GM19328 (cell line): Measurements from ENCODE around the gene OR4X2.
"Not testable (repeated sequence)": the region's sequence is repeated elsewhere in the genome, so short reads cannot be mapped to it uniquely, and the experiment has no call there.

Source experiments
- ATAC-seq: cut with Tn5 transposase; IDR thresholded peaks from one replicate; pipeline ENCODE4 v1.9.1; 2021; ENCODE audit warnings: mild to moderate bottlenecking, moderate library complexity; ENCODE audit not compliant: unreplicated experiment

Gene OR4X2, protein sequence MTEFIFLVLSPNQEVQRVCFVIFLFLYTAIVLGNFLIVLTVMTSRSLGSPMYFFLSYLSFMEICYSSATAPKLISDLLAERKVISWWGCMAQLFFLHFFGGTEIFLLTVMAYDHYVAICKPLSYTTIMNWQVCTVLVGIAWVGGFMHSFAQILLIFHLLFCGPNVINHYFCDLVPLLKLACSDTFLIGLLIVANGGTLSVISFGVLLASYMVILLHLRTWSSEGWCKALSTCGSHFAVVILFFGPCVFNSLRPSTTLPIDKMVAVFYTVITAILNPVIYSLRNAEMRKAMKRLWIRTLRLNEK

DNA sequence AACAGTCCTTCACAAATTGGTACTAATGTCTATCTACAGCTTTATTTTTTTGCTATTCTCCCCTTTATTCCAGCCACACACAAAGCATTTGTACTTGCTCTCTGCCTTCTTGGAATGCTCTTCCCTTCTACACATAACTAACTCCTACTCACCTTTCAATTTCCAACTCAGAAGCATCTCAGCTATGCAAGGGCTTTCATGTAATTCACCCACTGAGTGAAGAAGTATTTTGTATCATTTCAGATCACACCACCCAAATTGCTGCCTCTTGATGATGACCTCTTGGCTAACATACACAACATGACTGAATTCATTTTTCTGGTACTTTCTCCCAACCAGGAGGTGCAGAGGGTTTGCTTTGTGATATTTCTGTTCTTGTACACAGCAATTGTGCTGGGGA is at the start of gene OR4X2:
TSS of gene OR4X2 (plus strand) at position 301 of the 400 bp plus-strand sequence. CDS start at position 301, 0 bp downstream.
- no peak for ATAC-seq

DNA sequence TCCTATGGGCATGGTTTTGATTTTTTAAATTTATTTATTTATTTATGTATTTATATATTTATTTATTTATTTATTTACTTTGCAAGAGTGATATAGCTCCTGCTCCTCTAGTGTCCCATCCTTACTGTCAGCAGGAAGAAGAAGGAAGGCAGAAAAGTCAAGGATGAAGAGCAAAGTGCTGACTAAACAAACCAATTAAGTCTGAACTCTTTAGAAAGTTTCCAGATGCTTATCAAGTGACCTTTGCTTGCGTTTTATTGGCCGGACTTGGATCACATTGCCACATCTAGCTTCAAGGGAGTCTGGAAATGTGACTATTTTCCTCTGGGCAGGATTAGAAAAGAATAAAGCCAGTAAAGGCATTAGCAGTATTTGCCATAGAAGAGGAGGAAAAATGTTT is 37.0 kb upstream of the OR4X2 start:
- ATAC-seq, result no peak

DNA sequence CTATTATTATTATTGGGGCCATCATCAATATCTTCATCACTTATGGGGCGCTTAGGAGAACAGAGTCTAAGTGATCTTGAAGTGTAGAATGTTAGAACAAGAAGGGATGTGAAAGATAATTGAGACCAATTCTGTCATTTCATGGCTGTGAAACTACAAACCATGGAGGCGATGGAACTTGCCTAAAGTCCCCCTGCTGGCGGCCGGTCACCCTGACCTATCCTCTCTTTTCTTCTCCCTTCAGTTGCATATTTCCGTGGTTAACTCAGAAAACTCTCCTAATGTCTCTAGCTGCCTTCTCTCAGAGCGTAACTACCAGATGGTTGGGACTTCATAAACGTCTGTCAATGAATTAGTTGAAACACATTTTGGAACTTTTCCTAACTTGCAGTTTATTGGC is 34.9 kb upstream of the OR4X2 start:
- ATAC-seq, result no peak

DNA sequence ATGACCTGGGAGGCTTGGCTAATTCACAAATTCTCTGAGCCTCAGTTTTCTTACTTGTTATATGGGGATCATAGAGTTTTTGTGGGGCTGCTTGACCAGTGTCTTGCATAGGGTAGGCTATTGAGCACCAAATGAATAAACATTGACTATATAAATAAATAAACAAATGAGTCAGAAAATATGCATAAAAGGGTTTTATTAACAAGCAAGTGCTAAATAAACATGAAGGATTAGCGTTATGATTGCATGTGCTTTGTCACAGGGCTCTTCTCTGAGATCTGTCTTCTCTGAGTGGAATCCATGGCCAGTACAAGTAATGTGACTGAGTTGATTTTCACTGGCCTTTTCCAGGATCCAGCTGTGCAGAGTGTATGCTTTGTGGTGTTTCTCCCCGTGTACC is 28.4 kb upstream of the OR4X2 start, which contains the start of gene OR4B1:
TSS of gene OR4B1 (plus strand) at position 301 of the 400 bp plus-strand sequence. CDS start at position 301, 0 bp downstream.
- no peak for ATAC-seq

DNA sequence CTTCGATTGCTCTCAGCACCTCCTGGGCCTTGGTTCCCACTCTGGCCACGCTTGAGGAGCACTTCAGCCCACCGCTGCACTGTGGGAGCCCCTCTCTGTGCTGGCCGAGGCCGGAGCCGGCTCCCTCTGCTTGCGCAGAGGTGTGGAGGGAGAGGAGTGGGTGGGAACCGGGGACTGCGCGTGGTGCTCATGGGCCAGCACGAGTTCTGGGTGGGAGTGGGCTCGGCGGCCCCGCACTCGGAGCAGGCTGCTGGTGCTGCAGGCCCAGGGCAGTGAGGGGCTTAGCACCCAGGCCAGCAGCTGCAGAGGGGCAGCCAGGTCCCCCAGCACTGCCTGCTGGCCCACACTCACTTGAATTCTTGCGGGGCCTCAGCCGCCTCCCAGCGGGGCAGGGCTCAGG is 16.1 kb upstream of the OR4X2 start:
- no peak for ATAC-seq

DNA sequence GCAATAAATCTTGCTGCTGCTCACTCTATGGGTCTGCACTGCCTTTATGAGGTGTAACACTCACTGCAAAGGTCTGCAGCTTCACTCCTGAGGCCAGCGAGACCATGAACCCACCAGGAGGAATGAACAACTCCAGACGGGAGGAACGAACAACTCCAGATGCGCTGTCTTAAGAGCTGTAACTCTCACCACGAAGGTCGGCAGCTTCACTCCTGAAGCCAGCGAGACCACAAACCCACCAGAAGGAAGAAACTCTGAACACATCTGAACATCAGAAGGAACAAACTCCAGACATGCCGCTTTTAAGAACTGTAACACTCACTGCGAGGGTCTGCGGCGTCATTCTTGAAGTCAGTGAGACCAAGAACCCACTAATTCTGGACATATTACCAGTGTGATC is 14.8 kb upstream of the OR4X2 start:
- not testable (repeated sequence) for ATAC-seq

DNA sequence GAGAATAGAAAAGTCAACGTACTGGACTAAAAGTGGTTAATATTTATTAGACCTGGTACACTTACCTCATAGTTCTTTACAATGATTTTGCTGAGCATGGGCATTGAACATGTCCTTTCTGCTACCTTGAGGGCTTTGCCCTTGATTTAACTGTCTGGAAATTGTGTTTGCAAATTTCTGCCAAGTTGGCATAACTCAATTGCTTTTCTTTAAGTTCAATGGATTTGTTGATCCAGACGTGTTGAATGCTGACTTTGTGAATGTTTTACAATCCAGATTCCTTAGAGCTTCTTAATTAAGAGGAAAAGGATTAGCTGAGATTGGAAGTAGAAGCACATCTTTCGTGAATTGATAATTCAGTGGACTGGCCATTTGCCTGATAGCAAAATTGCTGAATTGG is 7.2 kb upstream of the OR4X2 start:
- ATAC-seq, result no peak

DNA sequence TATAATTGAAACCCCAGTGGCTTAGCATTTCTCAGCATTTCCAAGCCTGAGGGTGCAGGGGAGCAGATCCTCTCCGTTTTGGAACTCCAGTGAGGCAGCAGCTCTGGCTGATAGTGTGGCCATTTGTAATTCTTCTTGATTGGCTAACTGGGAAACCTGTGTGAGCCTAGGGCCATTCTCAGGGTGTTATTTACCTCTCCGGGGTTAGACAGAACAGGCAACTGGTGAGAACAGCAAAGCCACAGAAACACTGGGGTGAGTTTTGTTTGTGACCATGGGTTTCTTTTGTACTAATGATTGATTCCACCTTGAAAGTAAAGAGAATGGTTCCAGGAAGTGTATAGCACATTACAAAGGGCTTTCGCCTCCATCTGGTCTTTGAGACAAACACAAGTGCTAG is 2.4 kb upstream of the OR4X2 start:
- ATAC-seq, result no peak

DNA sequence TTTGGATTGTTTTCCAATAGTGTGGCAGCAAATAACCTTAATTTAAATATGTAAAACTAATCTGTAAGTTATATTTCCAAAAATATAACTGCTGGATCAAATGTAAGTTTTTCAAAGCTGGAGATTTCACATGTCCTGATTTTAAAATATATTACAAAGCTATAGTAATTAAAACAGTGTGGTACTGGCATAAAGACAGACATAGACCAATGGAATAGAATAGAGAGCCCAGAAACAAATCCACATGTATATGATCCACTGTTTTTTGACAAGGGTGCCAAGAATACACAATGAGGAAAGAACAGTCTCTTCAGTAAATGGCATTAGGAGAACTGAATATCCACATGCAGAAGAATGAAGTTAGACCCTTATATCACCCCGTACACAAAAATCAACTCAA is 4.0 kb downstream of the OR4X2 start:
- no peak for ATAC-seq

DNA sequence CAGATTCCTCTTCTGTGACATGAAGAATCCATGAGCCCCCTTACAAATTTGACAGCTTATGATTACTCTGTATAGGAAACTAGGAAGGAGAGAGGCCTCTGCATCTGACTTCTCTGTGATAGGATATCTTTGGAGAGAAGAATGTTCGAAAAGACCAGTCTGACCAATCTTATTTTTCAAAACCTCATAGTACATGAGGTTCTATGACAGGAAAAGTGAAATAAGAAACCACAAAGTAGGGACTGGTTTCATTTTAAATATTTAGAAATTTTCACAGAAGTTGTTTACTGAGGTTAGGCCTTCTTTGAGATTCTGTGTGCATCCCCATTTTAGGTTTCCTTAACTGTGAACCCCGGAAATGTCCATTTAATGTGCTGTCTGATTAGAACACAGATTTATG is 16.7 kb downstream of the OR4X2 start:
- ATAC-seq, result no peak

DNA sequence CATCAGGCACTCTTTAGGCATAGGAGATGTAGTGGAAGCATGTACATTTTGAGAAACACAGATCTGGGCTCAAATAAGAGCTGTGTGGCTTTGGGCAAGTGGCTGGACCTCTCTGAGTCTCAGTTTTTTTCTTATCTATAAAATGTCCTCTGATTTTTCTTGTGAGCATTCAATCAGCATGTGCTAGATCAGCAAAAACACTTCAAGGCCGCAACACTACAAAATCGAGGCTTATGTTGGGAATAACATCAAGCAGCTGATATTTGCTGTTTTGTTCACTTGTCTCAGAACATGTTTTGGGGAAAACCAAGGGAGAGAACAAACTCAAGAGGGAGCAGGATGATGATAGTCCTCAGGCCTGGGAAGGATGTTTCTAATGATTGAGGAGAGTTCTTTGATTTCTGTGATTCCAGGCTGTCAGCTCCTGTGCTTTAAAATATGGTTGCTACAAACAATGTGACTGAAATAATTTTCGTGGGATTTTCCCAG is 18.6 kb downstream of the OR4X2 start, which contains the start of gene OR4X1:
TSS of gene OR4X1 (plus strand) at position 439 of the 489 bp plus-strand sequence. CDS start at position 439, 0 bp downstream.
- ATAC-seq, result no peak

DNA sequence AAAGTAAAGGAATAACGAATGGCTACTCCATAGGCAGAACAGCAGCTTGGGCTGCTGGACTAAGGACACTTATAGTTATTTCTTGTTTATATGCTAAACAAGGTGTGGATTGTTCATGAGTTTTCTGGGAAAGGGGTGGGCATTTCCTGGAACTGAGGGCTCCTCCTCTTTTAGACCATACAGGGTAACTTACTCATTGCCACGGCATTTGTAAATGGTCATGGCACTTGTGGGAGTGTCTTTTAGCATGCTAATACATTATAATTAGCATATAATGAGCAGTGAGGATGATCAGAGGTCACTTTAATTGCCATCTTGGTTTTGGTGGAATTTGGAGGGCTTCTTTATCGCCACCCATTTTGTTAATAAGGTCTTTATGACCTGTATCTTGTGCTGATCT is 25.7 kb downstream of the OR4X2 start:
- ATAC-seq, result no peak

DNA sequence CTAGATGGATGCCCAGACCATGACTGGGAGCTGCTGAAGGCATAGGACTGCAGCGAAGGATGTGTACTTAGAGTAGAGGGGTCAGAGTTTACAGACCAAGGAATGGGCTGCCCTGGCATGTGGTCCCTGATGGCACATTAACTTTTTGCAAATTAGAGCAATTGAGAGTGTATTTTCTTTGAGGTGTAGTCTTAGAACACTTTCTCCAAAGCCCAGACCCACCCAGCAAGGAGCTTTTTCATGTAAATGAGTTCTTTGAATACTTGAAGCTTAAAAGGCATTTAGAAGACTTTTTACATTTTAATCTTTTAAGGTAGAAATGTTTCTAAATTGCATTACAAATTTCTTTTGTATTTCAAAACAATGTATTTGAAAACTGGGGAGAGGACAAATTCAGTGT is 27.7 kb downstream of the OR4X2 start:
- no peak for ATAC-seq
